Keratinocyte (primary cell): ENCODE results near the gene MAP1LC3B2.

Experiments used
- EZH2 ChIP-seq: IDR thresholded peaks from one replicate; pipeline ENCODE4 v1.6.1; 2012; ENCODE audit warnings: inconsistent platforms, mild to moderate bottlenecking, low read length, moderate library complexity
- TF ChIP-seq, protein P1 (sequence below), 3 experiments: IDR thresholded peaks in 1 of 3; conservative IDR thresholded peaks in 1 of 3; optimal IDR thresholded peaks in 1 of 3; 2 replicates in 2 of 3; 3 replicates in 1 of 3; pipeline versions ENCODE3 to v1.5.1; 2011; ENCODE audit warnings: low read length in 3 of 3, mild to moderate bottlenecking in 3 of 3, moderate library complexity in 2 of 3, control low read depth in 1 of 3, inconsistent platforms in 1 of 3; ENCODE audit not compliant: insufficient read depth in 2 of 3; ENCODE audit errors: extremely low read depth in 1 of 3

DNA sequence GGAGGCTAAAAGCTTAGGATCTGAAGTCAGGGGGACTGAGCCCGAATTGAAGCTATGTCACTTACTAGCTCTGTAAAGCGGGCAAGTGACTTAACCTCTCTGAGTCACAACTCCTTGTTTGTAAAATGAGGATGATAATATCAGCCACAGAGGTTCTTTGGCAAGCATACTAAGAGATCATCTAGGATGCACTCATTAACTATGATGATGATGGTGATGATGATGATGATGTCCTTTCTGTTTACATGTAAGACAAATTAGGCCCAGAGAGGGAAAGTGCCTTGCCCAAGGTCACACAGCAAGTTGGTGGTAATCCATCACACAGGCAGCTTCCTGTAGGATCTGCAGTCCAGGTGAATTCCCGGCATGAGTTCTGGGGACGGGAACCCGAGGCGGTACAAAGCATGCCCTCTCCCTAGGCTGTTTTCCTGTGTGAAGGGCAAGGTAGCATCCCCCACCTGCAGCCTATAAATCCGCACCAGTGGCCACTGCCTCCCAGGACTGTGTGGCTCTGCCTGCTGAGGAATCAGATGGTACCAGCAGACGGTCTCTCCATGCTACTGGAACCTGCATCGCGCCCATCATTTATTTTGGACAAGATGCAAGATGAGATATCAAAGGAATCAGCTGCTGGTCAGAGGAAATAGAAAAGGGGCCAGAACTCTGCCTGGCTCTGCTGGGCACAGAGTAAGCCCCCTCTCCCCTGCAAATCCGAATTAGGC lies 55.2 kb downstream of the MAP1LC3B2 start:
- TF ChIP-seq, protein P1, sequence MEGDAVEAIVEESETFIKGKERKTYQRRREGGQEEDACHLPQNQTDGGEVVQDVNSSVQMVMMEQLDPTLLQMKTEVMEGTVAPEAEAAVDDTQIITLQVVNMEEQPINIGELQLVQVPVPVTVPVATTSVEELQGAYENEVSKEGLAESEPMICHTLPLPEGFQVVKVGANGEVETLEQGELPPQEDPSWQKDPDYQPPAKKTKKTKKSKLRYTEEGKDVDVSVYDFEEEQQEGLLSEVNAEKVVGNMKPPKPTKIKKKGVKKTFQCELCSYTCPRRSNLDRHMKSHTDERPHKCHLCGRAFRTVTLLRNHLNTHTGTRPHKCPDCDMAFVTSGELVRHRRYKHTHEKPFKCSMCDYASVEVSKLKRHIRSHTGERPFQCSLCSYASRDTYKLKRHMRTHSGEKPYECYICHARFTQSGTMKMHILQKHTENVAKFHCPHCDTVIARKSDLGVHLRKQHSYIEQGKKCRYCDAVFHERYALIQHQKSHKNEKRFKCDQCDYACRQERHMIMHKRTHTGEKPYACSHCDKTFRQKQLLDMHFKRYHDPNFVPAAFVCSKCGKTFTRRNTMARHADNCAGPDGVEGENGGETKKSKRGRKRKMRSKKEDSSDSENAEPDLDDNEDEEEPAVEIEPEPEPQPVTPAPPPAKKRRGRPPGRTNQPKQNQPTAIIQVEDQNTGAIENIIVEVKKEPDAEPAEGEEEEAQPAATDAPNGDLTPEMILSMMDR (optimal IDR thresholded peaks at IDR 0.05 in 1 of 3, IDR thresholded peaks at IDR 0.05 in 1 of 3, conservative IDR thresholded peaks at IDR 0.05 in 1 of 3; ENCODE audit: extremely low read depth in 1 of 3, insufficient read depth in 2 of 3, low read length in 3 of 3): no peak
- TF ChIP-seq EZH2: no peak
